HL-60 (cell line): Measurements from ENCODE around the gene NKPD1.

Source experiments
- DNase-seq, 2 experiments: peaks; one replicate each; pipeline ENCODE4 v3.0.0-alpha.2; 2010 to 2020; ENCODE audit warnings: low read depth in 1 of 2, low spot score in 1 of 2
- H3K27ac ChIP-seq: fragments of 250-450 bp; sonication (Bioruptor Pico); replicated peaks from 2 replicates; pipeline ENCODE4 v1.5.1; 2020; ENCODE audit warnings: mild to moderate bottlenecking, moderate library complexity
- H3K27me3 ChIP-seq: fragments of 250-450 bp; sonication (Bioruptor Pico); 2 replicates; pipeline ENCODE4 v1.5.1; 2021; ENCODE audit warnings: mild to moderate bottlenecking, moderate library complexity; ENCODE audit not compliant: insufficient read depth, poor library complexity, severe bottlenecking
- H3K4me3 ChIP-seq: replicated peaks from 2 replicates; pipeline ENCODE4 v1.5.1; 2011; ENCODE audit warnings: mild to moderate bottlenecking, control low read depth, low read length; ENCODE audit not compliant: insufficient read depth
- GABPA ChIP-seq: IDR thresholded peaks from 2 replicates; pipeline ENCODE4 v1.6.1; 2012; ENCODE audit warnings: low read depth
- POLR2AphosphoS5 ChIP-seq: IDR thresholded peaks from 2 replicates; pipeline ENCODE4 v1.6.1; 2012; ENCODE audit warnings: low read depth
- REST ChIP-seq: IDR thresholded peaks from 2 replicates; pipeline ENCODE4 v1.6.1; 2012; ENCODE audit warnings: low read depth; ENCODE audit not compliant: insufficient replicate concordance
- SPI1 ChIP-seq: IDR thresholded peaks from 2 replicates; pipeline ENCODE4 v1.6.1; 2012; ENCODE audit warnings: low read depth, mild to moderate bottlenecking, borderline replicate concordance
- TF ChIP-seq, protein P1 (sequence below): IDR thresholded peaks from one replicate; pipeline ENCODE4 v1.5.1; 2011; ENCODE audit warnings: low read length, control low read depth, inconsistent platforms; ENCODE audit not compliant: insufficient read depth

Gene NKPD1

GRCh38 chr19:45156751-45157150 is 4.0 kb downstream of the NKPD1 start:
- no peak overlapping the region for H3K27ac ChIP-seq
- DNase-seq = no peak
- TF ChIP-seq SPI1 (no peak), REST (no peak), GABPA (no peak), POLR2AphosphoS5 (no peak)
- TF ChIP-seq, protein P1, sequence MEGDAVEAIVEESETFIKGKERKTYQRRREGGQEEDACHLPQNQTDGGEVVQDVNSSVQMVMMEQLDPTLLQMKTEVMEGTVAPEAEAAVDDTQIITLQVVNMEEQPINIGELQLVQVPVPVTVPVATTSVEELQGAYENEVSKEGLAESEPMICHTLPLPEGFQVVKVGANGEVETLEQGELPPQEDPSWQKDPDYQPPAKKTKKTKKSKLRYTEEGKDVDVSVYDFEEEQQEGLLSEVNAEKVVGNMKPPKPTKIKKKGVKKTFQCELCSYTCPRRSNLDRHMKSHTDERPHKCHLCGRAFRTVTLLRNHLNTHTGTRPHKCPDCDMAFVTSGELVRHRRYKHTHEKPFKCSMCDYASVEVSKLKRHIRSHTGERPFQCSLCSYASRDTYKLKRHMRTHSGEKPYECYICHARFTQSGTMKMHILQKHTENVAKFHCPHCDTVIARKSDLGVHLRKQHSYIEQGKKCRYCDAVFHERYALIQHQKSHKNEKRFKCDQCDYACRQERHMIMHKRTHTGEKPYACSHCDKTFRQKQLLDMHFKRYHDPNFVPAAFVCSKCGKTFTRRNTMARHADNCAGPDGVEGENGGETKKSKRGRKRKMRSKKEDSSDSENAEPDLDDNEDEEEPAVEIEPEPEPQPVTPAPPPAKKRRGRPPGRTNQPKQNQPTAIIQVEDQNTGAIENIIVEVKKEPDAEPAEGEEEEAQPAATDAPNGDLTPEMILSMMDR = no peak

GRCh38 chr19:45156011-45156630 is 4.7 kb downstream of the NKPD1 start:
- no peak for TF ChIP-seq SPI1
- no peak for TF ChIP-seq GABPA
- TF ChIP-seq, protein P1 = no peak
- TF ChIP-seq REST = no peak
- TF ChIP-seq POLR2AphosphoS5 = no peak
- no peak overlapping the region for H3K4me3 ChIP-seq
- no peak for DNase-seq
- H3K27me3 ChIP-seq = peaks cover 41% of the 10 kb centered on the region
- H3K27ac ChIP-seq = no peak overlapping the region

More at GRCh38 chr19:45156751-45157150, 4.0 kb downstream of the NKPD1 start:
- H3K4me3 ChIP-seq = no peak overlapping the region
- peaks cover 44% of the 10 kb centered on the region for H3K27me3 ChIP-seq

- no peak for DNase-seq
- Histone ChIP-seq H3K27me3 (peaks cover 37% of the 10 kb centered on the region), H3K27ac (no peak overlapping the region), H3K4me3 (no peak overlapping the region)
- TF ChIP-seq REST = no peak
- TF ChIP-seq SPI1 = no peak
- TF ChIP-seq, protein P1 = no peak
- no peak for TF ChIP-seq GABPA
- TF ChIP-seq POLR2AphosphoS5 = no peak
These were observed 6.5 kb downstream of the NKPD1 start for GRCh38 chr19:45154064-45154827.
